Ishikawa (cell line): ENCODE measurements around the gene KLHDC4.

Experiments
- CEBPB ChIP-seq: IDR thresholded peaks from 2 replicates; pipeline ENCODE4 v1.6.1; 2012
- CREB1 ChIP-seq: IDR thresholded peaks from 2 replicates; pipeline ENCODE4 v1.6.1; 2012; ENCODE audit warnings: low read depth
- EGR1 ChIP-seq: IDR thresholded peaks from 2 replicates; pipeline ENCODE4 v1.6.1; 2012
- EP300 ChIP-seq: IDR thresholded peaks from 2 replicates; pipeline ENCODE4 v1.6.1; 2012; ENCODE audit warnings: borderline replicate concordance
- MAX ChIP-seq: IDR thresholded peaks from 2 replicates; pipeline ENCODE4 v1.6.1; 2012
- RAD21 ChIP-seq: IDR thresholded peaks from 2 replicates; pipeline ENCODE4 v1.6.1; 2012; ENCODE audit warnings: low read depth
- REST ChIP-seq: IDR thresholded peaks from 2 replicates; pipeline ENCODE4 v1.6.1; 2012; ENCODE audit warnings: low read depth, mild to moderate bottlenecking
- TAF1 ChIP-seq: IDR thresholded peaks from 2 replicates; pipeline ENCODE4 v1.6.1; 2012; ENCODE audit warnings: low read depth, mild to moderate bottlenecking
- TEAD4 ChIP-seq: IDR thresholded peaks from 2 replicates; pipeline ENCODE4 v1.6.1; 2012
- USF1 ChIP-seq: IDR thresholded peaks from 2 replicates; pipeline ENCODE4 v1.6.1; 2012
- YY1 ChIP-seq: IDR thresholded peaks from 2 replicates; pipeline ENCODE4 v1.6.1; 2012; ENCODE audit warnings: low read depth

- TF ChIP-seq CREB1 (no peak), USF1 (no peak), RAD21 (no peak), MAX (no peak), CEBPB (no peak), TEAD4 (no peak), REST (no peak), TAF1 (no peak), YY1 (no peak), EP300 (no peak), EGR1 (no peak)
Observed at GRCh38 chr16:87691686-87692079, 74.1 kb downstream of the KLHDC4 start.
